ENCODE measurements around the gene PRMT9.
A peak's percentile ranks its signal among the peaks of the same experiment; 100 is the strongest.

PRMT9 gene

DNA sequence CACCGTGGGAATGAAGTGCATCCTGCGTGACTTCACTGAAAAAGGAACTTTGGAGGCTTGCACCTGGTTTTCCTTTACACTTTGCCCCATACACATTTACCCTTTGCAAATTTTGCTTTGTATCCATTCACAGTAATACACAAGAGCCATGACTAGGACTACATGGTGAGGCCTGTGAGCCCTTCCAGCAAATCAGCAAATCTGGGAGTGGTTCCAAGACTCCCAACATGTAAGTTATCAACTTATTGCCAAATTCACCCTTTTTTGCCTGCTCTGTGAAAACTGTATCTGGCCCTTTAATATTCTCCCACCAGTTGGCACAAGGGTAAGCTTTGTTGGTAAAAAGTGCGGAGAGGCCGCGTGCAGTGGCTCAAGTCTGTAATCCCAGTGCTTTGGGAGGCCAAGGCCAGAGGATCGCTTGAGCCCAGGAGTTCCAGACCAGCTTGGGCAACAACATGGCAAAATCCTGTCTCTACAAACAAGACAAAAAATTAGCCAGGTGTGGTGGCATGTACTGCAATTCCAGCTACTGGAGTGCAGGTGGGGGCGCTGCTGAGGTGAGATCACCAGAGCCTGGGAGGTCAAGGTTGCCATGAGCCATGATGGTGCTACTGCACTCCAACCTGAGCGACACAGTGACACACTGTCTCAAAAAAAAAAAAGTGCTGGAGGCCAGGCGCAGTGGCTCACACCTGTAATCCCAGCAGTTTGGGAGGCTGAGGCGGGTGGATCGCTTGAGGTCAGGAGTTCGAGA, 5.0 kb downstream of the PRMT9 start:
- Histone ChIP-seq H3K36me3 (ENCODE audit: control insufficient read depth in 1 of 2, insufficient read depth in 2 of 2, low read depth in 1 of 2, low read length in 2 of 2) (peaks cover 8 to 22% of the 10 kb centered on the region in 2 experiments), H3K14ac (ENCODE audit: low read length in 2 of 2) (no peak overlapping the region), H3K18ac (ENCODE audit: low read depth in 1 of 2, low read length in 2 of 2) (no peak overlapping the region), H3K4me2 (ENCODE audit: low read length, poor library complexity, severe bottlenecking) (no peak overlapping the region), H3K4me1 (ENCODE audit: control insufficient read depth, insufficient read depth, low read depth, low read length) (peaks cover 2% of the 10 kb centered on the region), H2AK5ac (ENCODE audit: low read length, severe bottlenecking) (no peak overlapping the region), H3K79me1 (replicated peaks; ENCODE audit: low read length, poor library complexity, severe bottlenecking) (peaks cover 26% of the 10 kb centered on the region), H2BK5ac (ENCODE audit: low read depth, low read length, poor library complexity, severe bottlenecking) (no peak overlapping the region), H3K23ac (ENCODE audit: low read length in 2 of 2) (no peak overlapping the region), H3K4ac (ENCODE audit: low read depth in 1 of 2, low read length in 2 of 2) (no peak overlapping the region), H3K9ac (ENCODE audit: low read length) (no peak overlapping the region), H3K27ac (ENCODE audit: low read length, poor library complexity, severe bottlenecking) (peak overlapping the region; percentile 21), H2BK120ac (ENCODE audit: low read depth, low read length) (no peak overlapping the region), H2AFZ (ENCODE audit: low read depth, low read length) (no peak overlapping the region), H4K91ac (ENCODE audit: low read length) (no peak overlapping the region), H2BK12ac (ENCODE audit: low read length in 2 of 2) (no peak overlapping the region), H3K4me3 (ENCODE audit: insufficient read depth in 1 of 2, low read depth in 1 of 2, low read length in 2 of 2) (no peak overlapping the region), H3K27me3 (ENCODE audit: control insufficient read depth in 1 of 2, insufficient read depth in 1 of 2, low read length in 2 of 2) (no peaks in the 10 kb centered on the region), H4K8ac (ENCODE audit: low read length) (no peak overlapping the region), H3K9me3 (ENCODE audit: control insufficient read depth, low read length) (no peaks in the 10 kb centered on the region), H2BK15ac (ENCODE audit: low read depth, poor library complexity, severe bottlenecking) (no peak overlapping the region)
- DNase-seq, result no peak
- WGBS, result 95% methylated on average over 11 of the region's 12 CpGs

DNA sequence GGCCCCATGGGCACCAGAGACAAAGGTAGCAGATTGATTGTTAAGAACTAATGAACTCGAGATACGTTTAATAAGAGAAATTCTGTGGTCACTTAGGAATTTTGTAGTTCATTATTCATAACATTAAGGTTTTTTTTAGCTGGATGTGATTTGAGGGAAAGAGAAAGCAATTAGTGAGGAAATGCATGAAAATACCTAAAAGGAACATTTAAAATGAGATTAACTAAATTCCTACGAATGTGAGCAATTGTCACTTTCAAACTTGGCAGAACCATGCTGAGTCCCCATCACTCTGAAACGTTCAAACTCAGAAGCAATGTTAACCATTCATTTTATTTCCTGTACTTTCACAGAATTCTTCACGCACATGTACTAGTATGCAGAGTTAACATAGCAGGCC, 5.9 kb downstream of the PRMT9 start:
- no peak overlapping the region for H4K91ac ChIP-seq (ENCODE audit: low read length)
- no peak overlapping the region for H2AFZ ChIP-seq (ENCODE audit: low read depth, low read length)
- H2BK5ac ChIP-seq (ENCODE audit: low read depth, low read length, poor library complexity, severe bottlenecking), result no peak overlapping the region
- H3K18ac ChIP-seq (ENCODE audit: low read depth in 1 of 2, low read length in 2 of 2), result no peak overlapping the region
- peaks cover 31% of the 10 kb centered on the region for H3K79me1 ChIP-seq (replicated peaks; ENCODE audit: low read length, poor library complexity, severe bottlenecking)
- H3K14ac ChIP-seq (ENCODE audit: low read length in 2 of 2), result no peak overlapping the region
- peak overlapping the region; percentile 21 for H3K27ac ChIP-seq (ENCODE audit: low read length, poor library complexity, severe bottlenecking)
- H3K9me3 ChIP-seq (ENCODE audit: control insufficient read depth, low read length), result no peaks in the 10 kb centered on the region
- DNase-seq, result no peak
- peaks cover 2% of the 10 kb centered on the region for H3K4me1 ChIP-seq (ENCODE audit: control insufficient read depth, insufficient read depth, low read depth, low read length)
- H2BK120ac ChIP-seq (ENCODE audit: low read depth, low read length), result no peak overlapping the region
- H3K23ac ChIP-seq (ENCODE audit: low read length in 2 of 2), result no peak overlapping the region
- WGBS, result 86% methylated on average over 5 of the region's 5 CpGs
- H3K4ac ChIP-seq (ENCODE audit: low read depth in 1 of 2, low read length in 2 of 2), result no peak overlapping the region
- no peak overlapping the region for H2BK15ac ChIP-seq (ENCODE audit: low read depth, poor library complexity, severe bottlenecking)
- no peak overlapping the region for H3K4me3 ChIP-seq (ENCODE audit: insufficient read depth in 1 of 2, low read depth in 1 of 2, low read length in 2 of 2)
- H3K4me2 ChIP-seq (ENCODE audit: low read length, poor library complexity, severe bottlenecking), result no peak overlapping the region
- no peak overlapping the region for H4K8ac ChIP-seq (ENCODE audit: low read length)
- H3K9ac ChIP-seq (ENCODE audit: low read length), result no peak overlapping the region
- H2AK5ac ChIP-seq (ENCODE audit: low read length, severe bottlenecking), result no peak overlapping the region
- H2BK12ac ChIP-seq (ENCODE audit: low read length in 2 of 2), result no peak overlapping the region
- no peaks in the 10 kb centered on the region for H3K27me3 ChIP-seq (ENCODE audit: control insufficient read depth in 1 of 2, insufficient read depth in 1 of 2, low read length in 2 of 2)
- peaks cover 8 to 22% of the 10 kb centered on the region in 2 experiments for H3K36me3 ChIP-seq (ENCODE audit: control insufficient read depth in 1 of 2, insufficient read depth in 2 of 2, low read depth in 1 of 2, low read length in 2 of 2)

DNA sequence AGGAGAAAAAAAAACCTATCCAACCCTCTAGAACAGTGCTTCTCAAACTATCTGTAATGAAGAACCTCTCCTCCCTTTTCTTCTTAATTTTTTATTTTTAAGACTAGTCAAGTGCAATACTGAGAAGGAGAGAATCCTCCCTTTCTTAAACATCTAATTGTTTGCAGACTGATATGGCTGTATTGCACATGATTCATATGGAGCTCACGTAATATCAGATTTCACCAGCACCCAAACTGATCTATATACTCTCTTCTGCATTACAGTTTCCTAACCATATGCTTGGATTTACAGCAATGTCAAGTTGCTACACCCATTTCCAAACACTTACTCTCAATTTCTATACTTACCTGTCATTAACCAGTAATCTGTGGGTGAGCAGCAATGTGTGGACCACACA, 9.5 kb downstream of the PRMT9 start:
- no peak overlapping the region for H2BK12ac ChIP-seq (ENCODE audit: low read length in 2 of 2)
- H3K27ac ChIP-seq (ENCODE audit: low read length, poor library complexity, severe bottlenecking), result no peak overlapping the region
- 100% methylated on average over 1 of the region's 1 CpG for WGBS
- no peak overlapping the region for H3K4ac ChIP-seq (ENCODE audit: low read depth in 1 of 2, low read length in 2 of 2)
- H3K4me2 ChIP-seq (ENCODE audit: low read length, poor library complexity, severe bottlenecking), result no peak overlapping the region
- no peak overlapping the region for H3K9ac ChIP-seq (ENCODE audit: low read length)
- no peaks in the 10 kb centered on the region for H3K9me3 ChIP-seq (ENCODE audit: control insufficient read depth, low read length)
- peaks cover 24% of the 10 kb centered on the region for H3K79me1 ChIP-seq (replicated peaks; ENCODE audit: low read length, poor library complexity, severe bottlenecking)
- no peak for DNase-seq
- H2AK5ac ChIP-seq (ENCODE audit: low read length, severe bottlenecking), result no peak overlapping the region
- peaks cover 6 to 44% of the 10 kb centered on the region in 2 experiments for H3K36me3 ChIP-seq (ENCODE audit: control insufficient read depth in 1 of 2, insufficient read depth in 2 of 2, low read depth in 1 of 2, low read length in 2 of 2)
- H2BK15ac ChIP-seq (ENCODE audit: low read depth, poor library complexity, severe bottlenecking), result no peak overlapping the region
- no peak overlapping the region for H3K18ac ChIP-seq (ENCODE audit: low read depth in 1 of 2, low read length in 2 of 2)
- no peak overlapping the region for H2BK5ac ChIP-seq (ENCODE audit: low read depth, low read length, poor library complexity, severe bottlenecking)
- no peaks in the 10 kb centered on the region for H3K27me3 ChIP-seq (ENCODE audit: control insufficient read depth in 1 of 2, insufficient read depth in 1 of 2, low read length in 2 of 2)
- H3K14ac ChIP-seq (ENCODE audit: low read length in 2 of 2), result no peak overlapping the region
- no peak overlapping the region for H4K8ac ChIP-seq (ENCODE audit: low read length)
- H4K91ac ChIP-seq (ENCODE audit: low read length), result no peak overlapping the region
- no peak overlapping the region for H3K23ac ChIP-seq (ENCODE audit: low read length in 2 of 2)
- H2BK120ac ChIP-seq (ENCODE audit: low read depth, low read length), result no peak overlapping the region
- peaks cover 2% of the 10 kb centered on the region for H3K4me1 ChIP-seq (ENCODE audit: control insufficient read depth, insufficient read depth, low read depth, low read length)
- H3K4me3 ChIP-seq (ENCODE audit: insufficient read depth in 1 of 2, low read depth in 1 of 2, low read length in 2 of 2), result no peak overlapping the region
- no peak overlapping the region for H2AFZ ChIP-seq (ENCODE audit: low read depth, low read length)

DNA sequence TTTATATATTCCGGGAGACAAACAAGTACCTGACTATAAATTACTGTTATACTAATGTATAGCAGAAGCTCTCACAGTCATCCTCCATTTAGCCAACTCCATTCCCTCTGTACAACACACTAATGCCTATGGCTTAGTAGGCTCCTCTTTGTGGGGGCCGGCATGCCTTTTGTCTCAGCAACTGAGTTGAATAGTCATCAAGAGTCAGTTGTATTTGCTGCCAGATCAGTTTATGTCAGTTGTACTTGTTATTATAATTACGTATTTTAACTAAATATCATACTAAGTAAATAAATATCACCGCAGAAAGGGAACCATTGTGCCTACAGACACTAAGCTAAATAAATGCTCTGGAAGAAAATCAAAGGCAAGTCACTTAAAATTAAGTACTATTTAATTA, 9.9 kb downstream of the PRMT9 start:
- no peak overlapping the region for H2BK12ac ChIP-seq (ENCODE audit: low read length in 2 of 2)
- H3K23ac ChIP-seq (ENCODE audit: low read length in 2 of 2), result no peak overlapping the region
- H2BK5ac ChIP-seq (ENCODE audit: low read depth, low read length, poor library complexity, severe bottlenecking), result no peak overlapping the region
- no peak overlapping the region for H2BK15ac ChIP-seq (ENCODE audit: low read depth, poor library complexity, severe bottlenecking)
- H2AFZ ChIP-seq (ENCODE audit: low read depth, low read length), result no peak overlapping the region
- no peak overlapping the region for H4K8ac ChIP-seq (ENCODE audit: low read length)
- no peak for DNase-seq
- H3K4me3 ChIP-seq (ENCODE audit: insufficient read depth in 1 of 2, low read depth in 1 of 2, low read length in 2 of 2), result no peak overlapping the region
- no peak overlapping the region for H2AK5ac ChIP-seq (ENCODE audit: low read length, severe bottlenecking)
- no peak overlapping the region for H3K4me2 ChIP-seq (ENCODE audit: low read length, poor library complexity, severe bottlenecking)
- H3K4me1 ChIP-seq (ENCODE audit: control insufficient read depth, insufficient read depth, low read depth, low read length), result peaks cover 2% of the 10 kb centered on the region
- H4K91ac ChIP-seq (ENCODE audit: low read length), result no peak overlapping the region
- H3K27ac ChIP-seq (ENCODE audit: low read length, poor library complexity, severe bottlenecking), result no peak overlapping the region
- 90% methylated on average over 2 of the region's 4 CpGs for WGBS
- H3K27me3 ChIP-seq (ENCODE audit: control insufficient read depth in 1 of 2, insufficient read depth in 1 of 2, low read length in 2 of 2), result no peaks in the 10 kb centered on the region
- no peak overlapping the region for H2BK120ac ChIP-seq (ENCODE audit: low read depth, low read length)
- H3K9ac ChIP-seq (ENCODE audit: low read length), result no peak overlapping the region
- no peaks in the 10 kb centered on the region for H3K9me3 ChIP-seq (ENCODE audit: control insufficient read depth, low read length)
- no peak overlapping the region for H3K4ac ChIP-seq (ENCODE audit: low read depth in 1 of 2, low read length in 2 of 2)
- no peak overlapping the region for H3K18ac ChIP-seq (ENCODE audit: low read depth in 1 of 2, low read length in 2 of 2)
- H3K79me1 ChIP-seq (replicated peaks; ENCODE audit: low read length, poor library complexity, severe bottlenecking), result peaks cover 23% of the 10 kb centered on the region
- H3K36me3 ChIP-seq (ENCODE audit: control insufficient read depth in 1 of 2, insufficient read depth in 2 of 2, low read depth in 1 of 2, low read length in 2 of 2), result peaks cover 2 to 42% of the 10 kb centered on the region in 2 experiments
- no peak overlapping the region for H3K14ac ChIP-seq (ENCODE audit: low read length in 2 of 2)

All from mesenchymal stem cell (in vitro differentiated cells and primary cell).